Fibroblast of lung (primary cell): ENCODE results near the gene SULT1C3. TPM values are rescaled to one million over a fixed set of nuclear protein-coding genes. Genes with fewer than 3 reads are reported as not detected.

Experiments used
- DNase-seq, 2 donors: peaks; one replicate each; pipeline versions ENCODE4 v3.0.0 to v3.0.0-alpha.2; 2010; ENCODE audit warnings: low read depth in 2 of 2
- H2AFZ ChIP-seq: 2 replicates; pipeline ENCODE4 v1.5.1; 2012; ENCODE audit warnings: low read length, control low read depth, inconsistent platforms
- H3K27ac ChIP-seq: 2 replicates; pipeline ENCODE4 v1.5.1; 2011; ENCODE audit warnings: low read length, control low read depth; ENCODE audit not compliant: insufficient read depth
- H3K27me3 ChIP-seq: 2 replicates; pipeline ENCODE4 v1.5.1; 2011; ENCODE audit warnings: mild to moderate bottlenecking, low read length; ENCODE audit not compliant: control insufficient read depth, insufficient read depth
- H3K36me3 ChIP-seq: 2 replicates; pipeline ENCODE4 v1.5.1; 2011; ENCODE audit warnings: low read length; ENCODE audit not compliant: control insufficient read depth, insufficient read depth
- H3K4me1 ChIP-seq: 2 replicates; pipeline ENCODE4 v1.5.1; 2011; ENCODE audit warnings: low read length; ENCODE audit not compliant: control insufficient read depth, insufficient read depth; ENCODE audit errors: extremely low read depth
- H3K4me2 ChIP-seq: 2 replicates; pipeline ENCODE4 v1.5.1; 2011; ENCODE audit warnings: low read length, control low read depth; ENCODE audit not compliant: insufficient read depth; ENCODE audit errors: extremely low read depth
- H3K4me3 ChIP-seq, 4 experiments: fragments of 200-600 bp in 1 of 4; sonication (generic) in 1 of 4; replicated peaks in 1 of 4; 2 replicates each; pipeline ENCODE4 v1.5.1; 2011 to 2016; ENCODE audit warnings: low read length in 4 of 4, low read depth in 3 of 4, mild to moderate bottlenecking in 3 of 4, control low read depth in 2 of 4, inconsistent platforms in 1 of 4, mixed read lengths in 1 of 4; ENCODE audit not compliant: insufficient read depth in 1 of 4; ENCODE audit errors: control extremely low read depth in 1 of 4
- H3K79me2 ChIP-seq: 2 replicates; pipeline ENCODE4 v1.5.1; 2012; ENCODE audit warnings: mild to moderate bottlenecking, low read length, inconsistent platforms; ENCODE audit not compliant: control insufficient read depth, insufficient read depth
- H3K9ac ChIP-seq: 2 replicates; pipeline ENCODE4 v1.5.1; 2011; ENCODE audit warnings: mild to moderate bottlenecking, low read length, control low read depth; ENCODE audit not compliant: insufficient read depth
- H3K9me3 ChIP-seq: 2 replicates; pipeline ENCODE4 v1.5.1; 2012; ENCODE audit warnings: low read depth, low read length; ENCODE audit not compliant: control insufficient read depth, insufficient read depth
- H4K20me1 ChIP-seq: 2 replicates; pipeline ENCODE4 v1.5.1; 2011; ENCODE audit warnings: low read length; ENCODE audit not compliant: control insufficient read depth, insufficient read depth; ENCODE audit errors: extremely low read depth
- EZH2 ChIP-seq: IDR thresholded peaks from 2 replicates; pipeline ENCODE4 v1.5.1; 2012; ENCODE audit warnings: low read length, control low read depth, mild to moderate bottlenecking; ENCODE audit errors: missing control alignments
- polyA plus RNA-seq, 2 donors: library from polyadenylated mRNA; depleted of rRNA in 1 of 2; stranded (reverse) in 1 of 2; unstranded in 1 of 2; fragments of >200 nt; gene quantifications; 2 replicates each; pipeline ENCODE4 v1.2.1, GENCODE V29; 2011 to 2012; ENCODE audit warnings: missing spikeins in 1 of 2
- total RNA-seq: library from RNA; depleted of rRNA; stranded (reverse); fragments of >200 nt; gene quantifications from 2 replicates; pipeline ENCODE4 v1.2.1, GENCODE V29; 2014
- TF ChIP-seq, protein P1 (sequence below), 2 donors: IDR thresholded peaks in 1 of 2; conservative IDR thresholded peaks in 1 of 2; 1 replicate in 1 of 2; 2 replicates in 1 of 2; pipeline ENCODE4 v1.5.1; 2011 to 2012; ENCODE audit warnings: low read length in 2 of 2, control low read depth in 1 of 2, inconsistent platforms in 1 of 2, low read depth in 1 of 2, mild to moderate bottlenecking in 1 of 2

SULT1C3 gene
- total and polyA plus RNA-seq, 2 donors (not counting 1 experiment from before 2014, with no cell fraction given), result not detected

DNA sequence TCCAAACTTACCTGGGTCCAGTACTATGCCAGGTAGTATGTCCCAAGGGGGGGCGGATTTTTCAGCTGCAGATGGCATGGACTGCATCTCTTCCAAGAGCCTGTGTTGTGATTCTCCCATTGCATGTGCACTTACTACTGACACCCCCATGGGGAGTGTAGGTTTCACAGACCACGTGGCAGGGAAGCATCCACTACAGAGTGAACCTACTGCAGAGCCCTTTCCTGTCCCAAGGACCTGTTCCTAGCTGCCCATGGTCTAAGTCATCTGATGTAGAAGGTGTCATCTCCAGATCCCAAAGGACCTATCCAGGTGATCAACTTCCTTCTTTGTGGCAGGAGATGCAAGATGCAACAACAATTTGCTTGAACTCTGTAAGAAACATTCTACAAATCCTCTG lies 9.9 kb upstream of the SULT1C3 start:
- TF ChIP-seq, protein P1, sequence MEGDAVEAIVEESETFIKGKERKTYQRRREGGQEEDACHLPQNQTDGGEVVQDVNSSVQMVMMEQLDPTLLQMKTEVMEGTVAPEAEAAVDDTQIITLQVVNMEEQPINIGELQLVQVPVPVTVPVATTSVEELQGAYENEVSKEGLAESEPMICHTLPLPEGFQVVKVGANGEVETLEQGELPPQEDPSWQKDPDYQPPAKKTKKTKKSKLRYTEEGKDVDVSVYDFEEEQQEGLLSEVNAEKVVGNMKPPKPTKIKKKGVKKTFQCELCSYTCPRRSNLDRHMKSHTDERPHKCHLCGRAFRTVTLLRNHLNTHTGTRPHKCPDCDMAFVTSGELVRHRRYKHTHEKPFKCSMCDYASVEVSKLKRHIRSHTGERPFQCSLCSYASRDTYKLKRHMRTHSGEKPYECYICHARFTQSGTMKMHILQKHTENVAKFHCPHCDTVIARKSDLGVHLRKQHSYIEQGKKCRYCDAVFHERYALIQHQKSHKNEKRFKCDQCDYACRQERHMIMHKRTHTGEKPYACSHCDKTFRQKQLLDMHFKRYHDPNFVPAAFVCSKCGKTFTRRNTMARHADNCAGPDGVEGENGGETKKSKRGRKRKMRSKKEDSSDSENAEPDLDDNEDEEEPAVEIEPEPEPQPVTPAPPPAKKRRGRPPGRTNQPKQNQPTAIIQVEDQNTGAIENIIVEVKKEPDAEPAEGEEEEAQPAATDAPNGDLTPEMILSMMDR (conservative IDR thresholded peaks at IDR 0.05 in 1 of 2, IDR thresholded peaks at IDR 0.05 in 1 of 2; ENCODE audit: low read depth in 1 of 2, low read length in 2 of 2), result no peak
- H3K9ac ChIP-seq, result no peak overlapping the region
- H3K79me2 ChIP-seq, result no peaks in the 10 kb centered on the region
- H3K4me1 ChIP-seq, result no peaks in the 10 kb centered on the region
- H3K4me2 ChIP-seq, result no peak overlapping the region
- H3K27ac ChIP-seq, result no peak overlapping the region
- H3K4me3 ChIP-seq, result no peak overlapping the region
- no peaks in the 10 kb centered on the region for H3K9me3 ChIP-seq
- H3K27me3 ChIP-seq, result no peaks in the 10 kb centered on the region
- no peaks in the 10 kb centered on the region for H3K36me3 ChIP-seq
- no peak for DNase-seq
- H4K20me1 ChIP-seq, result no peaks in the 10 kb centered on the region
- no peak overlapping the region for H2AFZ ChIP-seq

DNA sequence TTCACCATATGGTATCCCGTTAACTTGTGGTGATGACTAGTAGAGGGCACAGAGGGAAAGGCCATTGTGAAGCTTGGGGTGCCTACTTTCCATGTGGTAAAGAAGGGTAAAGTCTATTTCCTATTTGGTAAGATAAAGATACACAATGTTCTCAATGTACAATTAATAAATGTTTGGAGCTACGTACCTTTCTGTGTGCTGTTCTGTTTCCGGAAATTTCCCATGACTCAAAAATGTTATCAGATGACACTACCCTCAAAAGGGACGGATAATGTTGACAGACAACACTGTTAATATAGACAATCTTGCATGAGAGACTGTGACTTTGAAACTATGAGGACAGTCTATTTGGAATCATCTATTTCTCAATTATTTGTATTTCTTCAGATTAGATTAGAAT lies 4.2 kb upstream of the SULT1C3 start:
- H3K79me2 ChIP-seq, result no peaks in the 10 kb centered on the region
- H3K4me2 ChIP-seq, result no peak overlapping the region
- H3K9me3 ChIP-seq, result no peaks in the 10 kb centered on the region
- no peak overlapping the region for H3K4me3 ChIP-seq
- no peak overlapping the region for H3K9ac ChIP-seq
- no peak overlapping the region for H2AFZ ChIP-seq
- H3K36me3 ChIP-seq, result no peaks in the 10 kb centered on the region
- no peak overlapping the region for H3K27ac ChIP-seq
- no peak for DNase-seq
- no peaks in the 10 kb centered on the region for H3K4me1 ChIP-seq
- TF ChIP-seq, protein P1 (conservative IDR thresholded peaks at IDR 0.05 in 1 of 2, IDR thresholded peaks at IDR 0.05 in 1 of 2; ENCODE audit: low read depth in 1 of 2, low read length in 2 of 2), result no peak
- no peak for TF ChIP-seq EZH2
- H4K20me1 ChIP-seq, result no peaks in the 10 kb centered on the region
- H3K27me3 ChIP-seq, result no peaks in the 10 kb centered on the region

DNA sequence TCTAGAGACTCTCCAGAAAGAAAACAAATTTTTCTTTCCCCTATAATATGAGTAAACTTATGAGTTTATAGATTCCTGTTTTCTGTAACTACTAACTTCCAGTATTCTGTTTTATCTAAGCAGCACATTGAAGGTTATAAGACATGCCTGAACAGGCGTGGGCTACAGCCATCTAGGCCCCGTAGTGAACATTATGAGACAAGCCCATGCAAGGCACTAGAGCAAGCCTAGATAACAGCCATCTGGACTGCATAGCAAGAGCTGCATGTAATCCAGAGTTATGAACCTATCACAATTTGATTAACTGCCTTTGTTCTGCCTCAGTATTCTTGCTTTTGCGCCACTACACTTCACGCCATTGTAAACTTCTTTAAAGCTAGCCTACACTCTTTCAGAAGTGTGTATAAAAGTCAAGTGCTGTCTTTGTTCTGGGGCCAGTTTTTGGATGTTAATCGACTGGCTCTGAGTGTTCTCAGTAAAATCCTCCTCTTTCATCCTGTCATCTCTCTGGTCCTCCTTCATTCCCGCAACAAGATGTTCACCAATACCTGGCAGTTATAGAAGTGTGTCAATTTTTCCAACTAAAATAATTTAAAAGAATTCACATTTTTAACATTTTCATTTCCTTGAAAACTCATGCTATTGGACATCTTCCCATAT lies 3.0 kb upstream of the SULT1C3 start:
- no peaks in the 10 kb centered on the region for H4K20me1 ChIP-seq
- H2AFZ ChIP-seq, result no peak overlapping the region
- H3K9ac ChIP-seq, result no peak overlapping the region
- H3K4me3 ChIP-seq, result no peak overlapping the region
- H3K27ac ChIP-seq, result no peak overlapping the region
- no peak for TF ChIP-seq EZH2
- TF ChIP-seq, protein P1 (conservative IDR thresholded peaks at IDR 0.05 in 1 of 2, IDR thresholded peaks at IDR 0.05 in 1 of 2; ENCODE audit: low read depth in 1 of 2, low read length in 2 of 2), result no peak
- no peak overlapping the region for H3K4me2 ChIP-seq
- H3K27me3 ChIP-seq, result no peaks in the 10 kb centered on the region
- H3K36me3 ChIP-seq, result no peaks in the 10 kb centered on the region
- no peaks in the 10 kb centered on the region for H3K9me3 ChIP-seq
- no peaks in the 10 kb centered on the region for H3K79me2 ChIP-seq
- DNase-seq, result no peak
- no peaks in the 10 kb centered on the region for H3K4me1 ChIP-seq
